Vagina (tissue), 2 donors: ENCODE data around the gene SSUH2.

ENCODE experiments used
- CTCF ChIP-seq, 3 experiments: fragments of 450-650 bp in 2 of 3; fragments of 200-600 bp in 1 of 3; sonication (generic) in 1 of 3; IDR thresholded peaks; one replicate each; pipeline ENCODE4 v1.5.1; 2017 to 2019; ENCODE audit warnings: antibody characterized with exemption in 3 of 3, mild to moderate bottlenecking in 2 of 3, moderate library complexity in 2 of 3
- POLR2A ChIP-seq, 2 donors: fragments of 450-650 bp; IDR thresholded peaks; one replicate each; pipeline ENCODE4 v1.6.1; 2017; ENCODE audit warnings: antibody characterized with exemption in 2 of 2, mild to moderate bottlenecking in 2 of 2, moderate library complexity in 2 of 2
- POLR2AphosphoS5 ChIP-seq, 2 donors: sonication (generic); formaldehyde crosslinking; IDR thresholded peaks; one replicate each; pipeline ENCODE4 v1.9.0; 2017; ENCODE audit warnings: antibody characterized with exemption in 2 of 2, mild to moderate bottlenecking in 2 of 2, low read depth in 1 of 2; ENCODE audit not compliant: insufficient read depth in 1 of 2

- TF ChIP-seq POLR2AphosphoS5 (IDR thresholded peaks at IDR 0.05; ENCODE audit: insufficient read depth in 1 of 2, low read depth in 1 of 2) (no peak), CTCF (IDR thresholded peaks at IDR 0.05) (no peak), POLR2A (IDR thresholded peaks at IDR 0.05) (no peak)
Measured at GRCh38 chr3:8604006-8604405, 40.6 kb downstream of the SSUH2 start.
